Esophagus muscularis mucosa (tissue), 4 donors: ENCODE measurements around the gene ASS1. TPM values are rescaled to one million over a fixed set of nuclear protein-coding genes. Genes with fewer than 3 reads are reported as not detected.

Source experiments
- DNase-seq: peaks from one replicate; pipeline ENCODE4 v3.0.0-alpha.2; 2017; ENCODE audit errors: extremely low spot score
- H3K27ac ChIP-seq, 4 donors: fragments of 200-600 bp; sonication (generic); replicated peaks in 1 of 4; 1 replicate in 3 of 4; 2 replicates in 1 of 4; pipeline ENCODE4 v1.5.1; 2016 to 2019; ENCODE audit warnings: mild to moderate bottlenecking in 1 of 4
- H3K27me3 ChIP-seq, 4 donors: fragments of 200-600 bp; sonication (generic); one replicate each; pipeline versions ENCODE4 v1.5.1 to v1.6.0; 2016 to 2019
- H3K36me3 ChIP-seq, 4 donors: fragments of 200-600 bp; sonication (generic); one replicate each; pipeline ENCODE4 v1.5.1; 2016 to 2019
- H3K4me1 ChIP-seq, 4 donors: fragments of 200-600 bp; sonication (generic); one replicate each; pipeline ENCODE4 v1.5.1; 2016 to 2019
- H3K4me3 ChIP-seq, 4 donors: fragments of 200-600 bp; sonication (generic); 1 replicate in 2 of 4; 2 replicates in 2 of 4; pipeline ENCODE4 v1.5.1; 2016 to 2019; ENCODE audit warnings: mild to moderate bottlenecking in 4 of 4, moderate library complexity in 1 of 4
- H3K9me3 ChIP-seq, 4 donors: fragments of 200-600 bp; sonication (generic); 1 replicate in 3 of 4; 2 replicates in 1 of 4; pipeline ENCODE4 v1.5.1; 2016 to 2019
- EP300 ChIP-seq: sonication (generic); formaldehyde crosslinking; IDR thresholded peaks from one replicate; pipeline ENCODE4 v1.6.1; 2017; ENCODE audit warnings: antibody characterized with exemption
- POLR2A ChIP-seq: fragments of 450-650 bp; IDR thresholded peaks from one replicate; pipeline ENCODE4 v1.6.1; 2017; ENCODE audit warnings: antibody characterized with exemption, moderate library complexity, mild to moderate bottlenecking, low read depth
- POLR2AphosphoS5 ChIP-seq, 2 donors: sonication (generic); formaldehyde crosslinking; IDR thresholded peaks; one replicate each; pipeline ENCODE4 v1.6.1; 2017; ENCODE audit warnings: antibody characterized with exemption in 2 of 2
- WGBS: methylation state at CpG from one replicate; pipeline ENCODE4 v1.1.5; 2018; 5-methylcytosine and 5-hydroxymethylcytosine counted together
- intact Hi-C: fragments of 100-400 bp; cut with DNase I; formaldehyde crosslinking; loops from one replicate; pipeline ENCODE4 v1.15.1; 2023
- total RNA-seq, 4 donors: library from RNA; depleted of rRNA; stranded (reverse); fragments of >200 nt; gene quantifications; one replicate each; pipeline versions ENCODE4 v1.1.0 to v1.2.1, GENCODE V29; 2016
- TF ChIP-seq, protein P1 (sequence below), 3 experiments: fragments of 200-600 bp in 2 of 3; fragments of 450-650 bp in 1 of 3; sonication (generic) in 2 of 3; IDR thresholded peaks; one replicate each; pipeline ENCODE4 v1.5.1; 2017 to 2019; ENCODE audit warnings: antibody characterized with exemption in 3 of 3, mild to moderate bottlenecking in 2 of 3, moderate library complexity in 1 of 3

The ASS1 gene
- total RNA-seq, 4 donors from 2014 or later: 67.7 to 113 (median 97.1) TPM

DNA sequence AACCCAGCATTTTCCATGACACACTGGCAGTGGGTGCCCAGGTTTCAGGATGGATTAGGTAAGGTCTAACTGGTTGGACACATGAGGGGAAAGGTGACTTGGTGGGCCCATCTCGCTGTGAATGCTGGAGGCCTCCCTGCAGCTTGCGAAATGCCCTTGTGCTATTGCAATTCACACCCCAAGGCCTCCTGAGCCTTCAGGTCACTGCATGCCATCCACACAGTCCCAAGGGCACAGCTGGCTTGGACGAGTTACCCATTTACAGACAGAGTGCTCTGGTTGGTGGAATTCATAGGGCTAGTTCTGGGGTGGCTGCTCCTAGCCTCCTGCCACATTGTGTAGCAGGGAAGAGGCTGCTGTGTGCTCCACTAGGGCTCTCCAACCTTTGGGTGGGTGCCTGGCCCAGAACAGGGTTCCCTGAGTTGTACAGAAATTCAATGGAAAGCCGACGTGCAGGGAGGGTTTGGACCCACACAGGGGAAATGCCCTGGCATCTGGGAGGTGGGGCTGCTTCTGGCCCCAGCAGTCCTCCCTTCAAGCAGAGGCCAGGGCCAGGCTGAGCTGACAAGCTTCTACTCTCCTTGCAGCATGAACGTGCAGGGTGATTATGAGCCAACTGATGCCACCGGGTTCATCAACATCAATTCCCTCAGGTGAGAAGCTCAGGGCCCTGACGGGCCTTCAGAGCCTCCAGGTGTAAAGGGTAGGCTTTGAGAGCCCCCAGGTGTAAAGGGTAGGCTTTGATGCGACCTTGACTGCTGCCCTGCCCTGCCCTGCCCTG, 54.3 kb downstream of the ASS1 start:
- TF ChIP-seq, protein P1, sequence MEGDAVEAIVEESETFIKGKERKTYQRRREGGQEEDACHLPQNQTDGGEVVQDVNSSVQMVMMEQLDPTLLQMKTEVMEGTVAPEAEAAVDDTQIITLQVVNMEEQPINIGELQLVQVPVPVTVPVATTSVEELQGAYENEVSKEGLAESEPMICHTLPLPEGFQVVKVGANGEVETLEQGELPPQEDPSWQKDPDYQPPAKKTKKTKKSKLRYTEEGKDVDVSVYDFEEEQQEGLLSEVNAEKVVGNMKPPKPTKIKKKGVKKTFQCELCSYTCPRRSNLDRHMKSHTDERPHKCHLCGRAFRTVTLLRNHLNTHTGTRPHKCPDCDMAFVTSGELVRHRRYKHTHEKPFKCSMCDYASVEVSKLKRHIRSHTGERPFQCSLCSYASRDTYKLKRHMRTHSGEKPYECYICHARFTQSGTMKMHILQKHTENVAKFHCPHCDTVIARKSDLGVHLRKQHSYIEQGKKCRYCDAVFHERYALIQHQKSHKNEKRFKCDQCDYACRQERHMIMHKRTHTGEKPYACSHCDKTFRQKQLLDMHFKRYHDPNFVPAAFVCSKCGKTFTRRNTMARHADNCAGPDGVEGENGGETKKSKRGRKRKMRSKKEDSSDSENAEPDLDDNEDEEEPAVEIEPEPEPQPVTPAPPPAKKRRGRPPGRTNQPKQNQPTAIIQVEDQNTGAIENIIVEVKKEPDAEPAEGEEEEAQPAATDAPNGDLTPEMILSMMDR (IDR thresholded peaks at IDR 0.05): no peak
- TF ChIP-seq EP300: no peak
- TF ChIP-seq POLR2A: no peak
- no peak for TF ChIP-seq POLR2AphosphoS5 (IDR thresholded peaks at IDR 0.05)
- intact Hi-C loops: no loop called here
- DNase-seq: no peak
- H3K9me3 ChIP-seq: peaks cover 0 to 7% (median 5%) of the 10 kb centered on the region in 4 donors
- no peak overlapping the region for H3K27ac ChIP-seq
- H3K36me3 ChIP-seq: peaks cover 5 to 77% (median 59%) of the 10 kb centered on the region in 4 donors
- no peak overlapping the region for H3K4me3 ChIP-seq
- no peaks in the 10 kb centered on the region for H3K27me3 ChIP-seq
- WGBS: 85% methylated on average over 7 of the region's 9 CpGs
- no peaks in the 10 kb centered on the region for H3K4me1 ChIP-seq

DNA sequence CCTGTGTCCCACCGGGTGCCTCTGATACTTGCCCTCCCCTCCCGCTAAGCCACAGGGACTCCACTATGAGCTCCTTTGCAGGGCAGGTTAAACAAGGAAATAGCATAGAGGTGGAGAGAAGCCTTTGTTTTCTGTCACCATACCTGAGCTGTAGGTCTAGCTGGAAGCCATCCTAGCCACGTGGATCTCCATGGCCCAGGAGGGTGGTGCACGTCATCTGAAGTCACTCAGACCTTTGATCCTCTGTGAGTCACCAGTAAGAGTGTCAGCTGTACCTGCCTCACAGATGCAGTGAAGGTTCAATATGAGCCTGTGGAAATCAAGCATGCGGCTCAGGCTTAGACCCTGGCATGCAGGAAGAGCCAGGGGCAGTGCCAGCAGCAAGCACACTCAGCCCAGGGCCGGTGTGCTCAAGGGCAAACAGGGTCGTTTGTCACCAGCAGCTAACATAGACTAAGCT, 55.1 kb downstream of the ASS1 start:
- Histone ChIP-seq H3K4me3 (no peak overlapping the region), H3K4me1 (no peaks in the 10 kb centered on the region), H3K27me3 (no peaks in the 10 kb centered on the region), H3K9me3 (peaks cover 0 to 3% (median 3%) of the 10 kb centered on the region in 4 donors), H3K36me3 (peaks cover 3 to 70% (median 52%) of the 10 kb centered on the region in 4 donors), H3K27ac (no peak overlapping the region)
- WGBS: 73% methylated on average over 5 of the region's 7 CpGs
- TF ChIP-seq POLR2A (no peak), EP300 (no peak), POLR2AphosphoS5 (IDR thresholded peaks at IDR 0.05) (no peak)
- TF ChIP-seq, protein P1 (IDR thresholded peaks at IDR 0.05): no peak
- no peak for DNase-seq
- intact Hi-C loops: no loop called here

DNA sequence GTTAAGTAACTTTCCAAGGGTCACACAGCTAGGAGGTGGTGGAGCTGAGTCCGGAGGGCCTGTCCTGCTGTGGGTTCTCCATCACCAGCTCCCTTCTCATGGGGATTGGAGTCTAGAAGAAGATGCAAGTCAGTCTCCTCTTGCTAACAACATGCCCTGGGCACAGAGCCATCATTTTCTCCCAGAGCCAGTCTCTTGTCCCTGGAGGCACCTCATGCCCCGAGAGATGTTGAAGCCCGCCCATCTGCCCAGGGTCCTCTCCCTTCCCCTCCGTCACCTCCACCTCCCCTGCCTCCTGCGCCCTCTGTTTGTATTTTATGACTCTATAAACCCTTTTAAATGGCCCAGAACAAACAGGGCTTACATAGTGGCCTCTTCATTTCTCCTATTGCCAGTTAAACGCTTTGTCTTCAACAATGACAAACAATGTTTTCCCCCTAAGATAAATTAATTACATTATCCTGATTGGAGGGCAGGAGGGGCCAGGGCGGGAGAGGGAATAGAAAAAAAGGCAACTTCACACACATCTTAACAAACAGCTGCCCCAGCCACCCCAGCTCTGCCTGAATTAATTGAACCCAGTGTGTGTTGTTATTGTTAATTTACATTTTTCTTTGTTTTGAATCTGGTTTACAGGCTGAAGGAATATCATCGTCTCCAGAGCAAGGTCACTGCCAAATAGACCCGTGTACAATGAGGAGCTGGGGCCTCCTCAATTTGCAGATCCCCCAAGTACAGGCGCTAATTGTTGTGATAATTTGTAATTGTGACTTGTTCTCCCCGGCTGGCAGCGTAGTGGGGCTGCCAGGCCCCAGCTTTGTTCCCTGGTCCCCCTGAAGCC, 55.8 kb downstream of the ASS1 start:
- TF ChIP-seq POLR2A (no peak), POLR2AphosphoS5 (IDR thresholded peaks at IDR 0.05) (no peak), EP300 (no peak)
- TF ChIP-seq, protein P1 (IDR thresholded peaks at IDR 0.05): no peak
- Histone ChIP-seq H3K4me1 (no peaks in the 10 kb centered on the region), H3K4me3 (no peak overlapping the region), H3K9me3 (no peaks in the 10 kb centered on the region), H3K36me3 (peaks cover 0 to 63% (median 46%) of the 10 kb centered on the region in 4 donors), H3K27me3 (no peaks in the 10 kb centered on the region), H3K27ac (no peak overlapping the region)
- WGBS: 77% methylated on average over 12 of the region's 12 CpGs
- no peak for DNase-seq
- intact Hi-C loops: no loop called here

DNA sequence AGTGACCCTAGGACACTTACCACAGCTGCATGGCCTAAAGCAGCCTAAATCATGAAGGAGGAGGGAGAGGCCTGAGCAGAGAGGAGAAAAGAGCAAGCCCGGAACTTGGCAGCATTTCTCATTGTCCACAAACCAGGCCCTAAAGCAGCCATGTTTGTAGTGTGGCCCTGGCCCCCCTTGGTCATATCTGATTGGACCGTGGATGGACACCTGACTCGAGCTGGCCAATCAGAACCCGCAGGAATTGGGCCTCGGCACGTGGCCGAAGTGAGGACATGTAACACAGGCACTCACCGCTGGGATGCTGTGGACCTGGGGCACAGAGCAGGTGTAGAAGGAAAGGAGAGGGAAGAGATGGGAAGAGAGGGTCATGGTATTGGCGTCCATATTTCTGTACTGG, 56.9 kb downstream of the ASS1 start:
- intact Hi-C loops: no loop called here
- Histone ChIP-seq H3K4me1 (no peaks in the 10 kb centered on the region), H3K27ac (no peak overlapping the region), H3K27me3 (no peaks in the 10 kb centered on the region), H3K9me3 (no peaks in the 10 kb centered on the region), H3K36me3 (peaks cover 0 to 52% (median 36%) of the 10 kb centered on the region in 4 donors), H3K4me3 (no peak overlapping the region)
- DNase-seq: no peak
- TF ChIP-seq, protein P1 (IDR thresholded peaks at IDR 0.05): no peak
- TF ChIP-seq POLR2AphosphoS5 (IDR thresholded peaks at IDR 0.05) (no peak), POLR2A (no peak), EP300 (no peak)
- WGBS: 96% methylated on average over 9 of the region's 9 CpGs
